ENCODE measurements around the gene NSUN6.

The NSUN6 gene

GRCh38 chr10:18497806-18498369 lies 153.5 kb downstream of the NSUN6 start:
- no peak for DNase-seq

All from CD4-positive, alpha-beta T cell treated with Interleukin-4 for 4 hours (primary cell).